H1 (cell line): Measurements from ENCODE around the gene FGD4. TPM values are rescaled to one million over a fixed set of nuclear protein-coding genes. Genes with fewer than 3 reads are reported as not detected.

Experiments
- BACH1 ChIP-seq: IDR thresholded peaks from 2 replicates; pipeline ENCODE4 v1.6.1; 2012; ENCODE audit warnings: low read length, improper control_type of control experiment
- CREB1 ChIP-seq: IDR thresholded peaks from 2 replicates; pipeline ENCODE4 v1.6.1; 2012; ENCODE audit warnings: inconsistent platforms
- GTF2F1 ChIP-seq: IDR thresholded peaks from 2 replicates; pipeline ENCODE4 v1.6.1; 2012; ENCODE audit warnings: low read depth, low read length, improper control_type of control experiment, borderline replicate concordance
- HDAC2 ChIP-seq, 2 experiments: fragments of 300-600 bp in 1 of 2; sonication (generic) in 1 of 2; IDR thresholded peaks; 2 replicates each; pipeline ENCODE4 v1.6.1; 2011 to 2012; ENCODE audit warnings: low read depth in 2 of 2, low read length in 2 of 2, mild to moderate bottlenecking in 2 of 2, moderate library complexity in 2 of 2, borderline replicate concordance in 1 of 2, inconsistent platforms in 1 of 2
- KDM1A ChIP-seq: fragments of 200-600, 300-600 bp; sonication (generic); IDR thresholded peaks from 2 replicates; pipeline ENCODE4 v1.7.1; 2016; ENCODE audit warnings: mild to moderate bottlenecking, low read length, borderline replicate concordance
- POLR2AphosphoS5 ChIP-seq: IDR thresholded peaks from 2 replicates; pipeline ENCODE4 v1.6.1; 2011; ENCODE audit warnings: low read depth, low read length
- SAP30 ChIP-seq: fragments of 300-600 bp; sonication (generic); IDR thresholded peaks from 2 replicates; pipeline ENCODE4 v1.7.1; 2012; ENCODE audit warnings: low read length, moderate library complexity, mild to moderate bottlenecking, inconsistent platforms; ENCODE audit not compliant: insufficient read depth, insufficient replicate concordance
- SIX5 ChIP-seq: IDR thresholded peaks from 2 replicates; pipeline ENCODE4 v1.6.1; 2011; ENCODE audit warnings: mild to moderate bottlenecking, low read depth, low read length
- polyA plus RNA-seq, 7 experiments: library from polyadenylated mRNA; depleted of rRNA in 3 of 7; stranded (reverse) in 5 of 7; unstranded in 2 of 7; fragments of >200 nt in 5 of 7; fragments of 200-250 nt in 2 of 7; gene quantifications; 1 replicate in 5 of 7; 2 replicates in 1 of 7; 4 replicates in 1 of 7; pipeline versions ENCODE4 v1.2.1 to v1.2.3, GENCODE V29; 2011 to 2013; ENCODE audit warnings: missing spikeins in 2 of 7, mixed read lengths in 2 of 7
- total RNA-seq: library from RNA; stranded (reverse); fragmentation: NEBNext Ultra II Directional; extraction: Animal tissue kit (Norgen Biotek cat#: 25700); gene quantifications from 2 replicates; pipeline ENCODE4 v1.2.1, GENCODE V29; 2021

FGD4 gene
- total and polyA plus RNA-seq, 2 of the 8 experiments (the other 6 are each of a cell fraction or from before 2014, with no cell fraction given) = 8.5 to 48.2 TPM

GRCh38 chr12:32605326-32606095, 206.2 kb downstream of the FGD4 start (continued):
- TF ChIP-seq KDM1A = no peak
- TF ChIP-seq SAP30 = no peak
- no peak for TF ChIP-seq POLR2AphosphoS5
- no peak for TF ChIP-seq CREB1
- no peak for TF ChIP-seq HDAC2 (IDR thresholded peaks at IDR 0.05; ENCODE audit: borderline replicate concordance in 1 of 2, low read depth in 2 of 2, low read length in 2 of 2)
- no peak for TF ChIP-seq GTF2F1
- TF ChIP-seq SIX5 = no peak
- TF ChIP-seq BACH1 = no peak
